ENCODE measurements around the gene CTSC.

The CTSC gene

DNA sequence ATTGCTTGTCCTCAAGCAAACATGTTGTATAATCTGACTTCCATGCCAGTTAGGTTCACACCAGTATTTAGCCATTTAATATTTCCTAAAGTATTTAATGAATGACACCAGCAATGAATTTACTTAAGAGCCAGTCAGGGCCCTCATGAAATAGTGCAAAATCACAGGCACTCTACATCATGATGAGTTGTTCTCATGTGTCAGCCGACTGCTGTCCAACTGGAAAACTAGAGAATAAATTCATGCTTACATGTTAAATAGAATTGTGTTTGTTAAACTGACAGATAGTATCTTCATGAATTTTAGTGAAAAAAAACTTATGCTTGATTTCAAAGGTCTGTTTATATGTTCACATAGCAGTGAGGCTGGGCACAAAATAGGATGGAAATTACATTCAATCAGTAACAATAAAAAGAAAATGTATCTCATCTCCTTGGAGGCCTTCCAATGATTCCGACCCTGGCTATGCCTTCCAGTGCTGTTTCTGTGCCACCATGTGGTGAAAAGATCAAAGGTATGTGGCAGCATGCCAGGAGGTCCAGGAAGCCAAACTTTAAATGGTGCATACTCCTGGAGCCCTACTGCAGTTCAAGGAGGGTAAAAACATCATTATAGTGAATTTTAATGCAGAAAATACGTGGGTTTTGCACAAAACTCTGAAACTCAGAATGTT lies 45.2 kb downstream of the CTSC start:
- H3K4me3 ChIP-seq (replicated peaks; ENCODE audit: low read depth, low read length) = no peak overlapping the region
- DNase-seq (ENCODE audit: low read depth) = peak; percentile 50
- TF ChIP-seq CTCF (IDR thresholded peaks at IDR 0.05; ENCODE audit: low read length, missing control alignments) = no peak

DNA sequence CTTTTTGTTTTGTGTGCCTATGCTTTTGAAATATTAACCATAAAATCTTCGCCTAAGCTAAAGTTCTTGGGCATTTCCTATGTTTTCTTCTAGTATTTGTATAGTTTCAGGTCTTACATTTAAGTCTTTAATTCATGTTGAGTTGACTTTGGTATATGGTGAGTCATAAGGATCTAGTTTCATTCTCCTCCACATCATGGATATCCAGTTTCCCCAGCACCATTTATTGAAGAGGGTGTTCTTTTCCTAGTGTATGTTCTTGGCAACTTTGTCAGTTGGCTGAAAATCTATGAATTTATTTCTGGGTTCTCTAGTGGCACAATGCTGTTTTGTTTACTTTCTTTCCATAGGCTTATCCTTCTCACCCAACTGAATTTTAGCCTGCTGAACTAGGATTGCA lies 49.0 kb downstream of the CTSC start:
- no peak for DNase-seq (ENCODE audit: low read depth)
- no peak for TF ChIP-seq CTCF (IDR thresholded peaks at IDR 0.05; ENCODE audit: low read length, missing control alignments)
- H3K4me3 ChIP-seq (replicated peaks; ENCODE audit: low read depth, low read length) = no peak overlapping the region

DNA sequence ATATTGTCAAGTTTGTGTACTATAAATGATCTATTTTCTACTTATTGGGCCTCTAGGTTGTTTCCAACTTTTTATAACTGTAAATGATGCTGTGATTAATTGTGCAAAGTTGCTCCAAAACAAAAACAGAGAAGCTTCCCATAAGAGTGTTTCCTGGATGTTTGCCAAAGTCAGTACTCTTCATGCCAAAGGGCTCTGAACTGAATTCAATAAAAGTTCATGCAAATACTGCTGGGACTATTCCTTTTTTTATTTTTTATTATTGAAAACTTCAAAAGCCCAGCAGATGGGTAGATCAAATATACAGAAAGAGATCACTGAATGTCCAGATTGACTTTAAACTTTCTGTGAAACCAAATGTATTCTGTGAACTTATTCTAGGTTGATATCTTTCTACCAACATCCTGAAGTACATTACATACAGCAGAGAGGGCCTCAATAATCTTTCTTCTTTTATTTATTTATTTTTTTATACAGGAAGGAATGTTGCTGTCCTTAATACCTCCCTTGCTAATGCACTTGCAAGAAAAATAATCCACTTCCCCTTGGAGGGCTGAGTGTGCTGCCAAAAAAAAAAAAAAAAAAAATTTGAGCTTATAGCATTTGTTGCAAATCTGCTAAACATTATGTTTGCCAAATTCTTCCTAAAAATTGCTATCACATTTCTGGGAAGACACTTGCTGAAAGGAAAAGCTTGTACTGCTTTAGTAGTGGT lies 53.0 kb downstream of the CTSC start:
- peak; percentile 69 for DNase-seq (ENCODE audit: low read depth)
- TF ChIP-seq CTCF (IDR thresholded peaks at IDR 0.05; ENCODE audit: low read length, missing control alignments) = no peak
- H3K4me3 ChIP-seq (replicated peaks; ENCODE audit: low read depth, low read length) = no peak overlapping the region

DNA sequence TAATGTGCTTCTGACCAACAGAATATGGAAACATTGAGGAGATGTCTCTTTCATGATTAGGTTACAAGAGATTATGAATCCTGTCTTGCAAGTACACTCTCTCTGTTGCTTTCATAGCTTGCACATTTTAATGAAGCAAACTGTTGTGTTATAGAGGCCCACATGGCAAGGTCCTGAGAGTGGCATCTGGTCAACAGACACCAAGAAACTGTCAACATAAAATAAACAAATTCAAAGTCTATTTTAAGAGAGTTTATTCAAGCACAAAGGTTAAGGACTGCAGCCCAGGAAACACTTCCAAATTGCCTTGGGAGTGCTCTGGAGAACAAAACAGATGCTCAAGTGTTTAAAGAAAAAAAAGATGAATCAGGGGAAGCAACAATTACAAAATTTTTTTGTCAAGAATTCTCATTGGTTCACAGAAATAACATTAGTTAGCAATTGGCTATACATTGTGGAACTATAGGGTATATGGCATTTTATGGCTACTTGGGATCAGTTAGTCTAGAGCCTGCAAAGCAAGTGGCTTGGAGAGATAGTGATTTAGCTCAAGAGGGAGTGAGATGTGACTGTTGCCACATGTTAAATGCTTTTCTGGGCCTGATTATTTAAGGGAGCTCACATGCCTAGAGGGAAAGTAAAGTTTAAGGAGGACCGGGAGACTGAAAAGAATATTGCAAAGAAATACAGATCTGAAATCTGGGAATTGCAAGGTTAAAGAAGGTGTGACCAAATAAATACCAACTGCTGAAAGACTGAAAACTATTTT lies 54.6 kb downstream of the CTSC start:
- no peak overlapping the region for H3K4me3 ChIP-seq (replicated peaks; ENCODE audit: low read depth, low read length)
- no peak for TF ChIP-seq CTCF (IDR thresholded peaks at IDR 0.05; ENCODE audit: low read length, missing control alignments)

GRCh38 chr11:88281317-88281712 lies 56.2 kb downstream of the CTSC start:
- TF ChIP-seq CTCF (IDR thresholded peaks at IDR 0.05; ENCODE audit: low read length, missing control alignments) = peak; percentile 26
- H3K4me3 ChIP-seq (replicated peaks; ENCODE audit: low read depth, low read length) = no peak overlapping the region
- DNase-seq (ENCODE audit: low read depth) = peak; percentile 43

More for the DNA sequence above, 54.6 kb downstream of the CTSC start:
- no peak for DNase-seq (ENCODE audit: low read depth)

DNA sequence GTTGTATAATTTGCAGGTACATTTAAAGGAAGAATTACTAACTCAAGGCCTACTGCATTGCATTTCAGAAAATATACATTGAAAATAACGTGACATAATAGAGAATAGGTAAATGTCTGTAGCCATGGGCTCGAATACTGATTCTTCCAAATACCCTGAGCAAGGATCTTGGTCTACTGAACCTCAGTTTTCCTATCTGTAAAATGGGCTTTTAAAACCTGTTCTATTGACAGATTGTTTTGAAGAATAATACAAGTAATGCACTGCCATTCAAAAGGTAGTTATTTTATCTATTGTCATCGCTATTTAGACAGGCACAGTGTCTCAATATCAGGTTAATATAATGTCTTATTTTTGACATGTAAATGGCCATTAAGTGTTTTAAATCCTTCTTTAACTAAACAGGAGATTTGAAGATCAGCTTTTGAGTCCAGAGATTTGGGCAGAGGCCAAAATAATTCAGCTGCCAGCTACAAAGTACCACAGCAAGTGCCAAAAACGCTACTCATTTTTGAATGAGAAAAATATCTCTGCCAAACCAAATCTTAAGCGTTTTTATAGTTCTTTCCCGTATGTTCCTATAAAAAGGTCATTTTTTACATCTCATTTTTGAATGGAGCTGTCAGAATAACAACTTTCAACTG lies 56.7 kb downstream of the CTSC start:
- TF ChIP-seq CTCF (IDR thresholded peaks at IDR 0.05; ENCODE audit: low read length, missing control alignments) = no peak
- DNase-seq (ENCODE audit: low read depth) = peak; percentile 51
- H3K4me3 ChIP-seq (replicated peaks; ENCODE audit: low read depth, low read length) = no peak overlapping the region
